HG03520 (cell line): ENCODE results near the gene KLHL1.

Source experiments
- ATAC-seq: cut with Tn5 transposase; IDR thresholded peaks from one replicate; pipeline ENCODE4 v1.9.1; 2021; ENCODE audit warnings: mild to moderate bottlenecking, moderate library complexity; ENCODE audit not compliant: unreplicated experiment

KLHL1 gene

DNA sequence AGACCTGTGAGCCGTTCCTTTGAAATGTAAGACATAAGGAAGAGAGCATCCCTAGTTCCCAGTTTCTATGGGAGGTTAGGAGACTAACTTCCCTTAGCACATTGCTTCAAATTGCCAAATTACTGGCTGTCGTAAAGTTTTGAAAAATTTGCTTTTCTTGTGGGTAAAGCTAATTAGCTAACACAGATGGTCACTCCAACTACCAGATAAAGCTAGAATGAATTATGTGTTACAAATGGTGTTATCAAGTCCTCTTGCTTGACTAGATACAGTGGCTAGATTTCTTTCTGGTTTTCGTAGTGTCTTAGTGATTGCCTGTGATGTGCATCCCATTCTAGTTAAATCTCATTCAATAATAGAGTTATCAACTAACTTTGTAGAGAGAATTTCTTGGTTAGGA, 417.3 kb downstream of the KLHL1 start:
- ATAC-seq = no peak

DNA sequence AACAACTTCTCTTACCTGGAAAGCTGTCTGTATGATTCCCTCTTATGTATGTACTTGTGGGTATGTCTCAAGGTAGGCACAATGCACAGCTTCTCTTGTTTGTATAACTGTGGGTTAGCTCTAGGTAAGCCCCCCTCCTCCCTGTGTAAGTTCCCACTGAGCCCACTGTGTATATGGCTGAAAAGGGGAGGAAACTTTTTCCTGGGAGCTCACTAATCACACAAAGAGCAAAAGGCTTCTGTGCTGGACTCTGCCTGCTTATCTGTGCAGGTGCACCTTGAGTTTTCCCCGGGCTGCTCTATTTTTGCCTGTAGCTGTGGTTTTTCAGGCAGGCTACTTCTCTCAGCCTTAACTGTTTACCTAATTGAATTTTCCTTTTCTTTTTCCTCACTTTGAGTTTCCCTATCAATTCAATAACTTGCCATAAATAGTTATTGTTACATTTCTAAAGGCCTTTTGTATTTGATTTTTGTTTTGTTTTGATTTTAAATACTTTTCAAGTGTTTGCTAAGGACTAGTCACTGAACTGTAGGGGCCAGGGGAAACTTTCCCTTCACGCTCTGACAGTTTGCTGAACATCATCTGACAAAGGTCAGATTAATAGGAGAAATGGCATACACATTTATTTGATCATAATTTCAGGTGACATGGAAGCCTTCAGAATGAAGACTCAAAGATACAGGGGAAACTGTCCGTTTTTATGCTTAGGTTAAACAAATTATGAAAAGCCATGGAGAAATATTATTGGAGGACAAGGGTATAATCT, 424.1 kb downstream of the KLHL1 start:
- peak; percentile 48 for ATAC-seq

DNA sequence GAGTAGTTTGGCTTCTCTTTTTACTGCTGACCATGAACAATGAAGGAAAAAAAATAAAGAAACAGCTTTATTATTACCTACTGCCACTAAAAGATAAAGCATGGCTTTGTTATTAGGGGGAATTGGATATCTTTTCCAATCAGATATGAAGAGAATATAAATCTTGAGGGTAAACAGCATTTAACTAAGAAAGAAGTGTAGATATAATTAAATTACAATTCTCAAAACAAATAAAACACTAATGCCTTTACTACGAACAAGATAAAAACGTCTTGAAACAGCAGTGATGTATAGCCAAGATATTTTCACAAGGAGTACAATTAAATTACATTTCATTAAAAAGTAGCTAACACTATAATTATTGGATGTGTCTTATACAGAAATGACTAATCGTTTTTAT, 426.5 kb downstream of the KLHL1 start:
- ATAC-seq = no peak

DNA sequence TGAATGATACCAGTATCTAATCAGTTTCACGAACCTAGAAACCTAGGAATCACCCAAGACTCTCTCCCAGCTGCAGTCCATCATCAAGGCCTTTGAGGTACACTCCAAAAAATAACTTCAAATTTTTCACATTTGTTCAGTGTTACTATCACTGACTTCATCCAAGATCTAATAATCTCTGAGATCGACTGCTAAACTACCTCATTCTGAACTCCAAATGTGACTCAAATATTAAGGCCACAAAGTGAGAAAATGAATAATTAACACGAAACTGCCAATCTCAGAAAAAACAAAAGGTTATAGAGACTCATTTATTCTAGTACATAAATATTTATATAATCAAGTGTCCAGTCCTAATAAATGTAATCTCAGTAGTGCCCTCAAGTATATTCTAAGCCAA, 430.9 kb downstream of the KLHL1 start:
- ATAC-seq = no peak

DNA sequence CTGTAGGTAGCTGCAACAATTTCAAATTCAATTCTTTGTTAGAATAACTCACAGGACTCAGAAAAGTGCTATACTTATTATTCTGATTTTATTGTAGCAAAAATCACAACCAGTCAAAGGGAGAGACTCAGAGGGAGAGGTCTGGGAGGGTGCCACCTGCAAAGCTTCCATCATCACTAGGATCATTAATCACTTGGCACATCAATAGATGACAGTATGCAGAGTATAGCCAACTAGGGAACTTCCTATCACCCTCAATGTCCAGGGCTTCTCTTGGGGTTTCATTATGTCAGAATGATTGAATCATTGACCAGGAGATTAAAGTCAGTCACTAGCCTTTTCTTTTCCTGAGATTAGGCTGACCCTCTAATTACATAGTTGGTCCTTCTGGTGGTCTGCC, 432.0 kb downstream of the KLHL1 start:
- no peak for ATAC-seq

DNA sequence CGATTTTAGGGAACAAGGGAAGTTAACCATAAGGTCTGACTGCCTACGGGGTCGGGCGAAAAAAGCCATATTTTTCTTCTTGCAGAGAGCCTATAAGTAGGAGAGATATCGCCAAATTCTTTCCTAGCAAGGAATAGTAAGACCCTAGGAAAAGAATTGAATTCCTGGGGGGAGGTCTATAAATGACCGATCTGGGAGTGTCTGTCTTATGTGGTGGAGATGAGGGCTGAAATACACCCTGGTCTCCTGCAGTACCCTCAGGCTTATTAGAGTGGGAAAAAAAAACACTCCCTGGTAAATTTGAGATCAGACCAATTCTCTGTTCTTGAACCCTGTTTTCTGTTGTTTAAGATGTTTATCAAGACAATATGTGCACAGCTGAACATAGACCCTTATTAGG, 448.1 kb downstream of the KLHL1 start:
- no peak for ATAC-seq

DNA sequence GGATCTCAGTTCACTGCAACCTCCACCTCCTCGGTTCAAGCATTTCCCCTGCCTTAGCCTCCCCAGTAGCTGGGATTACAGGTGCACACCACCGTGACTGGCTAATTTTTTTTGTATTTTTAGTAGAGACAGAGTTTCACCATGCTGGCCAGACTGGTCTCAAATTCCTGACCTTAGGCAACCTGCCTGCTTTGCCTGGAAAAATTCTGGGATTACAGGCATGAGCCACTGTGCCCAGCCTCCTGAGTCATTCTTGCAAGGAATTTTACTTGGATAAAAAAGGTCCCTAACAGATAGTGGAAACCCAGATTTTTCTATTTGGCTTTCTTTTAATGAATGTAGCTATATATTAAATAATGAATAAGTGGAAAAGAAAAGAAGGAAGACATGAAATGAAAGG, 450.6 kb downstream of the KLHL1 start:
- no peak for ATAC-seq

DNA sequence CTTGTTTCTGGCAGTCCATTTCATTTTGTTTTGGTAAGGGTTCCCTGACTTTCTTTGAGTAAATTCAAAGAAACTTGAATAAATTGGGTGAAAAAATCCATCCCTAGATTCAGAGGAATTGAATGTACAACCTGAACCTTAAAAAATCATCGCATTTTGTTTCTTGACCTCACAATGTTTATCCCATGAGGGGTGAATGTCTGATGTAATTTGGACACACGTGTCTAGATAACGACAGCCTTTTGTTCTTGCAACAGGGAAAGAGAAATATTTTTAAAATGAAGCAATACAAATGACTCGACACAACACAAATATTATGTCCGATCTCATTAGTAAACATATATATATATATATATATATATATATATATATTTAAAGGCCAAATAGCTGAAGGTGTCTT, 453.9 kb downstream of the KLHL1 start:
- no peak for ATAC-seq
